Astrocyte of the spinal cord (primary cell): ENCODE measurements around the gene GAS6.
"Not testable (repeated sequence)": the region's sequence is repeated elsewhere in the genome, so short reads cannot be mapped to it uniquely, and the experiment has no call there.

Experiments
- DNase-seq: peaks from one replicate; pipeline ENCODE4 v3.0.0; 2011; ENCODE audit warnings: low read depth, low spot score
- H3K4me3 ChIP-seq: 2 replicates; pipeline ENCODE4 v1.5.1; 2011; ENCODE audit warnings: low read depth, mild to moderate bottlenecking, low read length, moderate library complexity
- in situ Hi-C: cut with HindIII; loops from 2 replicates; pipeline ENCODE4 v1.10.0; 2017; ENCODE audit warnings: low sequenced_read_pairs
- TF ChIP-seq, protein P1 (sequence below): IDR thresholded peaks from 2 replicates; pipeline ENCODE4 v1.5.1; 2012; ENCODE audit warnings: low read depth, mild to moderate bottlenecking, low read length, inconsistent platforms

The GAS6 gene

DNA sequence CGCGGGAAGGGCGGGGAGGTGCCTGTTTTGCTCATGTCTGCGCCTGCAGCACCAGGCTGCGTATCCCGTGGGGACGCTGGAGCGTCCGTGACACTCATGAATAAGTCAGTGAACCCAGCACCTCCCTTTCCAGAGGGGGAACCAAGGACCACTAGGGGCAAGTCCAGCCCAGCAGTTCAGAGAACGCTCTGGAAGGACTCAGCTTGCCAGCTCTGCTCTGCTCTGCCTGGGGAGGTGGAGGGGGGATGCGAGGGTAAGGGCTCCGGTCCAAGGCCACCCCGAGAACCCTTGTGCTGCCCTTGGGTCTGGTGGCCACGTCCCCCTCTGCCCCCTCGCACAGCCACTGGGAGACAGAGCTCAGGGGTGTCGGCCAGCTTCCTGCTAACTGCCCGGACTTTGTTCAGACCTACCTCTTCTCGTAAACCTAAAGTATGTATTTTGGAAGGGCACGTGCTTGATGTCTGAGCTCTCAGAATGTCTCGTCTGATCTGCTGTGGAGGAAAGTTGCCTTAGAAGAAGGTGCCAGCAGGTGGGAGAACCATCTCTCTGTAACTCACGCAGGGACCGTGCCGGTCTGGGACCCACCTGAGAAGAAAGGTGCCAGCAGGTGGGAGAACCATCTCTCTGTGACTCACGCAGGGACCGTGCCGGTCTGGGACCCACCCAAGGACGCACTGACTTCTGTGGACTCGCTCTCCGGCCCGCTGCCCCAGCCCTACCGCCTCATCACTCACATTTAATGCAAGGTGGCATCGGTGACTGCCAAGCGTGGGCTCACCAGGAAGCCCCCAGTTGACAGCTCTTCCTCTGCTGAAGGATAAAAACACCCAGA is 70.8 kb downstream of the GAS6 start:
- no peak for DNase-seq
- TF ChIP-seq, protein P1, sequence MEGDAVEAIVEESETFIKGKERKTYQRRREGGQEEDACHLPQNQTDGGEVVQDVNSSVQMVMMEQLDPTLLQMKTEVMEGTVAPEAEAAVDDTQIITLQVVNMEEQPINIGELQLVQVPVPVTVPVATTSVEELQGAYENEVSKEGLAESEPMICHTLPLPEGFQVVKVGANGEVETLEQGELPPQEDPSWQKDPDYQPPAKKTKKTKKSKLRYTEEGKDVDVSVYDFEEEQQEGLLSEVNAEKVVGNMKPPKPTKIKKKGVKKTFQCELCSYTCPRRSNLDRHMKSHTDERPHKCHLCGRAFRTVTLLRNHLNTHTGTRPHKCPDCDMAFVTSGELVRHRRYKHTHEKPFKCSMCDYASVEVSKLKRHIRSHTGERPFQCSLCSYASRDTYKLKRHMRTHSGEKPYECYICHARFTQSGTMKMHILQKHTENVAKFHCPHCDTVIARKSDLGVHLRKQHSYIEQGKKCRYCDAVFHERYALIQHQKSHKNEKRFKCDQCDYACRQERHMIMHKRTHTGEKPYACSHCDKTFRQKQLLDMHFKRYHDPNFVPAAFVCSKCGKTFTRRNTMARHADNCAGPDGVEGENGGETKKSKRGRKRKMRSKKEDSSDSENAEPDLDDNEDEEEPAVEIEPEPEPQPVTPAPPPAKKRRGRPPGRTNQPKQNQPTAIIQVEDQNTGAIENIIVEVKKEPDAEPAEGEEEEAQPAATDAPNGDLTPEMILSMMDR, result no peak
- no peak overlapping the region for H3K4me3 ChIP-seq
- in situ Hi-C loops, result no loop called here

DNA sequence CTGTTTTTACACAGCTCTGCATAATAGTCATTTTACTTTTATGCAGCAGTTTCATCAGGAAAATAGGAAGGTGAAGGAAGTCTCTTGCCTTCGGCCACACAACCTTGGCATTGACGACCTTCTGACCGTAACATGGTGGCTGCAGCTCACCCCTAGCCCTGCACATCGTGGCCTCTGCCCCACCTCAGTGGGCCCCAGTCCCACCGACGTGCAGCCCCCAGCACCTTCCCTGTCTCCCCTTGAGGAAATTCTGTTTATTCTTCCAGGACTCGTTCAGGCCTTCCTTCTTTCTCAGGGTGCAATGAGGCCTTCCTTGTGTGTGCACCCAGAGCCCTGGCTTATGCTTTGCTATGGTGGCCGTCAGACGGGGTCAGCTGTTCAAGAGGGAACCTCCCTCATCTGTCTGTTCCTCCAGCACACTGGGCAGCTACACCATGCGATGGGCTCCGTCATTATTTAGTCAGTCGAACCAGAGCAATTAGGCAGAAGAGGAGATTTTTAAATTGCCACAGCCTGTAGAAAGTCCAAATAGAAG is 71.6 kb downstream of the GAS6 start:
- H3K4me3 ChIP-seq, result no peak overlapping the region
- in situ Hi-C loops, result no loop called here
- TF ChIP-seq, protein P1, result no peak
- DNase-seq, result no peak

DNA sequence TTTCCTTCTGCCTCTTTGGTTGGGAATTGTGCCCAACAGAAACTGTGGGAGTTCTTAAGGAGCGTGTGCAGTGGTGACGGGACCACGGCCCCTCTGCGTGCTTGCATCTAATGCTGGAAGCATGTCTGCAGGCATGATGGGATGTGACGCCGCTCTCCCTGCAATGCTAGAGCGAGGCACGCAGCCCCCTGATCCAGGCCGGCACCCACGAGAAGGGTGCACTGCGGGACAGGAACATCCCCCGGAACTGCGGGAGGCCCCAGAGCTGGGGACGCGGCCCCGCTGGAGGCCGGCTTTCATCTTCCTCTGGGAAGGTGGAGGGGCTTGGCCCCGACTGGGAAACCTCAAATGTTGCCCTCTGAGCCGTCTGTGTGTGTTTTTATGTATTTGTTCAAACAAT is 72.1 kb downstream of the GAS6 start:
- in situ Hi-C loops, result no loop called here
- no peak for DNase-seq
- no peak overlapping the region for H3K4me3 ChIP-seq
- TF ChIP-seq, protein P1, result no peak

DNA sequence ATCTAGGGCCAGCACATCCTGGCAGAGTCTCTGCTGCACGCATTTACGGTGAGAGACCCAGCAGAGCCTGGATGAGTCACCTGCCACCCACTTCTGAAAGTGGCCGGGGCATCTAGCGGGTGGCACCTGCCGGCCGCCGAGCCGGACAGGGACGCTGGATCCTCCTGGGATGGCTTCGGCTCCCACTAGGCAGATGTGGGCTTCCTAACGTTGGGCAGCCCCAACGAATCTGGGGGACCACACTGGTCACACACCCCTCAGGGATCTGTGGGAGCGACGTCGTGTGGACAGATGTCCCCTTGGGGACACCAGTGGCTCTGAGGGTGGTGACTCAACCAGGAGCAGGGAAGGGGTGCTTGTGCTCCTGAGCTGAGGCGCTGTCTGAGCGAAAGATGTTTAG is 72.7 kb downstream of the GAS6 start:
- in situ Hi-C loops, result no loop called here
- H3K4me3 ChIP-seq, result no peak overlapping the region
- DNase-seq, result no peak
- TF ChIP-seq, protein P1, result no peak

DNA sequence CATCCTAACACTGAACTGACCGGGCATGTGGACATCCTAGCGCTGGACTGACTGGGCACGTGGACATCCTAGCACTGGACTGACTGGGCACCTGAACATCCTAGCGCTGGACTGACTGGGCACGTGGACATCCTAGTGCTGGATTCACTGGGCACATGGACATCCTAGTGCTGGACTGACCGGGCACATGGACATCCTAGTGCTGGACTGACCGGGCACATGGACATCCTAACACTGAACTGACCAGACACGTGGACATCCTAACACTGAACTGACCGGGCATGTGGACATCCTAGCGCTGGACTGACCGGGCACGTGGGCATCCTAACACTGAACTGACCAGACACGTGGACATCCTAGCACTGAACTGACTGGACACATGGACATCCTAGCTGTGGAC is 73.9 kb downstream of the GAS6 start:
- H3K4me3 ChIP-seq, in situ Hi-C loops, DNase-seq: not testable (repeated sequence)

DNA sequence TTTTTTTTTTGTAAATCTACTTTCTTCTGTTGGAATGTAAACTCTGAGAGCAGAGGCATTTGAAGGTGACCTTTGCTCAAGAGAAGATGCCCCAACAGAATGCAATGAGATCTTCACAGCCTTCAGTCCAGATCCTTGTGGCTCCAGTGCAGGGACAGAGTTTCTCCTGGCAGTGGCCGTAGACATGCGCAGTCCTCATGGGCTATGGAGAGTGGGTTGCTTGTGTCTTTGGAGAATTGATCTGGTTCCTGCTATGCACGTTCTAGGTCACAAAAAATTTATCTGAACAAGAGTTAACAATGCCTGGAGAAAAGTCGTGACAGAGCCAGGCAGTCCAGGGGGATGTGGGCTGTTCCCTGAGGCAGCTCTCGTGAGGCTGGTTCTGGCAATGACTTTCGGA is 74.7 kb downstream of the GAS6 start:
- in situ Hi-C loops, result no loop called here

More for the DNA sequence above, 74.7 kb downstream of the GAS6 start:
- no peak overlapping the region for H3K4me3 ChIP-seq
- DNase-seq, result no peak
- TF ChIP-seq, protein P1, result no peak
